ENCODE data around the gene KBTBD12. TPM values are rescaled to one million over a fixed set of nuclear protein-coding genes. Genes with fewer than 3 reads are reported as not detected.

The KBTBD12 gene
- total and polyA plus RNA-seq, 10 of the 15 experiments (the other 5 are each of a cell fraction or from before 2014, with no cell fraction given): 0.01 to 0.11 TPM; not detected in 8

DNA sequence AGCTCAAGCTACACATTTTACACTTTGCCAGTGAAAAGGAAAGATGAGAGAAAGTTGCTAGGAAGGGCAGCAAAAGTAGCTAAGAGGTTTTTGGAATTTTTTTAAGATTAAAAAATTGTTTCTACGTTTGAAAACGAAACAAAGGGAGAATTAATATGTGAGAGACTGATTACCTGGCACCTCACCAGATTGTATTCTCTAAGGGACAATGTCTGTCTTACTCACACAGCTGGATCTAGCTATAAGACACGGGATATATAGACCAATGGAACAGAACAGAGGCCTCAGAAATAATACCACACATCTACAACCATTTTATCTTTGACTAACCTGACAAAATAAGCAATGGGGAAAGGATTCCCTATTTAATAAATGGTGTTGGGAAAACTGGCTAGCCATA lies 9.5 kb upstream of the KBTBD12 start:
- ChIA-PET POLR2A (no interaction called here), SMC1A (ENCODE audit: uncharacterized antibody, unreplicated experiment) (interaction anchor here (1.2 kb wide), 1 partner anchor 156 kb away, joined by 3 read pairs; no protein-coding TSS in a partner anchor), CTCF (no interaction called here), RAD21 (ENCODE audit: unreplicated experiment) (no interaction called here)
- no peaks in the 10 kb centered on the region for H4K20me1 ChIP-seq (ENCODE audit: control insufficient read depth, insufficient read depth)
- WGBS (ENCODE audit: insufficient coverage, insufficient replicate concordance, low lambda C conversion rate, missing lambda C conversion rate): 0% methylated on average over 3 of the region's 3 CpGs
- H3K4me1 ChIP-seq (ENCODE audit: control insufficient read depth, insufficient read depth, low read length): no peaks in the 10 kb centered on the region
- no peaks in the 10 kb centered on the region for H3K36me3 ChIP-seq (ENCODE audit: control insufficient read depth in 2 of 2, insufficient read depth in 2 of 2, low read length in 1 of 2)
- DNase-seq (ENCODE audit: low read depth, low spot score) (no peak), ATAC-seq (no peak), FAIRE-seq (no peak)
- H3K4me2 ChIP-seq (ENCODE audit: control insufficient read depth, insufficient read depth): no peak overlapping the region
- no TSS peak for BruUV-seq (replicated peaks)
- H3K27ac ChIP-seq (ENCODE audit: control insufficient read depth, insufficient read depth): no peak overlapping the region
- H3K79me2 ChIP-seq (ENCODE audit: control insufficient read depth, insufficient read depth, low read length): no peaks in the 10 kb centered on the region
- H3K9ac ChIP-seq (ENCODE audit: control insufficient read depth, insufficient read depth, low read length): no peak overlapping the region
- in situ Hi-C loops (cut with MboI): no loop called here
- no peak overlapping the region for H3K4me3 ChIP-seq
- H3K27me3 ChIP-seq (replicated peaks in 1 of 2; ENCODE audit: control insufficient read depth in 2 of 2, insufficient read depth in 2 of 2, low read length in 1 of 2): no peaks in the 10 kb centered on the region
- TF ChIP-seq DPF2 (IDR thresholded peaks at IDR 0.05): no peak
- no peak for TF ChIP-seq SIN3A (IDR thresholded peaks at IDR 0.05; ENCODE audit: low read depth, low read length)
- TF ChIP-seq RAD51 (IDR thresholded peaks at IDR 0.05): no peak
- no peak for TF ChIP-seq JUNB (IDR thresholded peaks at IDR 0.05)
- no peak for TF ChIP-seq RUNX3 (IDR thresholded peaks at IDR 0.05; ENCODE audit: low read length)
- no peak for TF ChIP-seq SRF (IDR thresholded peaks at IDR 0.05; ENCODE audit: low read depth in 2 of 2, low read length in 2 of 2)
- no peak for TF ChIP-seq NFYB (IDR thresholded peaks at IDR 0.05; ENCODE audit: insufficient read depth, low read depth, low read length)
- no peak for TF ChIP-seq CREM (IDR thresholded peaks at IDR 0.05; ENCODE audit: low read depth)
- no peak for TF ChIP-seq SMAD1 (IDR thresholded peaks at IDR 0.05; ENCODE audit: low read depth, partially characterized antibody)
- TF ChIP-seq ZNF24 (IDR thresholded peaks at IDR 0.05): no peak
- no peak for TF ChIP-seq RCOR1 (conservative IDR thresholded peaks at IDR 0.05; ENCODE audit: low read depth, low read length)
- TF ChIP-seq, protein P1, sequence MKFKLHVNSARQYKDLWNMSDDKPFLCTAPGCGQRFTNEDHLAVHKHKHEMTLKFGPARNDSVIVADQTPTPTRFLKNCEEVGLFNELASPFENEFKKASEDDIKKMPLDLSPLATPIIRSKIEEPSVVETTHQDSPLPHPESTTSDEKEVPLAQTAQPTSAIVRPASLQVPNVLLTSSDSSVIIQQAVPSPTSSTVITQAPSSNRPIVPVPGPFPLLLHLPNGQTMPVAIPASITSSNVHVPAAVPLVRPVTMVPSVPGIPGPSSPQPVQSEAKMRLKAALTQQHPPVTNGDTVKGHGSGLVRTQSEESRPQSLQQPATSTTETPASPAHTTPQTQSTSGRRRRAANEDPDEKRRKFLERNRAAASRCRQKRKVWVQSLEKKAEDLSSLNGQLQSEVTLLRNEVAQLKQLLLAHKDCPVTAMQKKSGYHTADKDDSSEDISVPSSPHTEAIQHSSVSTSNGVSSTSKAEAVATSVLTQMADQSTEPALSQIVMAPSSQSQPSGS (IDR thresholded peaks at IDR 0.05; ENCODE audit: low read length): no peak
- no peak for TF ChIP-seq BHLHE40 (IDR thresholded peaks at IDR 0.05; ENCODE audit: borderline replicate concordance in 1 of 2, low read depth in 2 of 2, low read length in 1 of 2)
- no peak for TF ChIP-seq POLR2A (IDR thresholded peaks at IDR 0.05; ENCODE audit: low read depth, low read length)
- no peak for TF ChIP-seq FOXM1 (IDR thresholded peaks at IDR 0.05; ENCODE audit: low read depth, low read length)
- TF ChIP-seq, protein P2, sequence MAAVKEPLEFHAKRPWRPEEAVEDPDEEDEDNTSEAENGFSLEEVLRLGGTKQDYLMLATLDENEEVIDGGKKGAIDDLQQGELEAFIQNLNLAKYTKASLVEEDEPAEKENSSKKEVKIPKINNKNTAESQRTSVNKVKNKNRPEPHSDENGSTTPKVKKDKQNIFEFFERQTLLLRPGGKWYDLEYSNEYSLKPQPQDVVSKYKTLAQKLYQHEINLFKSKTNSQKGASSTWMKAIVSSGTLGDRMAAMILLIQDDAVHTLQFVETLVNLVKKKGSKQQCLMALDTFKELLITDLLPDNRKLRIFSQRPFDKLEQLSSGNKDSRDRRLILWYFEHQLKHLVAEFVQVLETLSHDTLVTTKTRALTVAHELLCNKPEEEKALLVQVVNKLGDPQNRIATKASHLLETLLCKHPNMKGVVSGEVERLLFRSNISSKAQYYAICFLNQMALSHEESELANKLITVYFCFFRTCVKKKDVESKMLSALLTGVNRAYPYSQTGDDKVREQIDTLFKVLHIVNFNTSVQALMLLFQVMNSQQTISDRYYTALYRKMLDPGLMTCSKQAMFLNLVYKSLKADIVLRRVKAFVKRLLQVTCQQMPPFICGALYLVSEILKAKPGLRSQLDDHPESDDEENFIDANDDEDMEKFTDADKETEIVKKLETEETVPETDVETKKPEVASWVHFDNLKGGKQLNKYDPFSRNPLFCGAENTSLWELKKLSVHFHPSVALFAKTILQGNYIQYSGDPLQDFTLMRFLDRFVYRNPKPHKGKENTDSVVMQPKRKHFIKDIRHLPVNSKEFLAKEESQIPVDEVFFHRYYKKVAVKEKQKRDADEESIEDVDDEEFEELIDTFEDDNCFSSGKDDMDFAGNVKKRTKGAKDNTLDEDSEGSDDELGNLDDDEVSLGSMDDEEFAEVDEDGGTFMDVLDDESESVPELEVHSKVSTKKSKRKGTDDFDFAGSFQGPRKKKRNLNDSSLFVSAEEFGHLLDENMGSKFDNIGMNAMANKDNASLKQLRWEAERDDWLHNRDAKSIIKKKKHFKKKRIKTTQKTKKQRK (IDR thresholded peaks at IDR 0.05; ENCODE audit: low read depth, low read length): no peak
- no peak for TF ChIP-seq CEBPB (IDR thresholded peaks at IDR 0.05; ENCODE audit: borderline replicate concordance in 1 of 2, low read depth in 2 of 2, low read length in 2 of 2)
- no peak for TF ChIP-seq NR2F1 (conservative IDR thresholded peaks at IDR 0.05)
- no peak for TF ChIP-seq EP300 (IDR thresholded peaks at IDR 0.05; ENCODE audit: borderline replicate concordance in 1 of 2, control insufficient read depth in 1 of 2, low read depth in 2 of 2, low read length in 2 of 2)
- intact Hi-C loops (cut with micrococcal nuclease; ENCODE audit: unreplicated experiment): no loop called here
- no peak overlapping the region for H2AFZ ChIP-seq (ENCODE audit: control insufficient read depth, low read depth, low read length)
- H3K9me3 ChIP-seq (replicated peaks; ENCODE audit: control insufficient read depth, insufficient read depth, low read length): no peaks in the 10 kb centered on the region

Data from GM12878 (cell line).